Ishikawa (cell line): ENCODE results near the gene ID3.

ENCODE experiments used
- CEBPB ChIP-seq: IDR thresholded peaks from 2 replicates; pipeline ENCODE4 v1.6.1; 2012
- CREB1 ChIP-seq: IDR thresholded peaks from 2 replicates; pipeline ENCODE4 v1.6.1; 2012; ENCODE audit warnings: low read depth
- EGR1 ChIP-seq: IDR thresholded peaks from 2 replicates; pipeline ENCODE4 v1.6.1; 2012
- EP300 ChIP-seq: IDR thresholded peaks from 2 replicates; pipeline ENCODE4 v1.6.1; 2012; ENCODE audit warnings: borderline replicate concordance
- FOXM1 ChIP-seq: IDR thresholded peaks from 2 replicates; pipeline ENCODE4 v1.6.1; 2012; ENCODE audit warnings: low read depth, borderline replicate concordance
- NFIC ChIP-seq: IDR thresholded peaks from 2 replicates; pipeline ENCODE4 v1.6.1; 2012
- RAD21 ChIP-seq: IDR thresholded peaks from 2 replicates; pipeline ENCODE4 v1.6.1; 2012; ENCODE audit warnings: low read depth
- REST ChIP-seq: IDR thresholded peaks from 2 replicates; pipeline ENCODE4 v1.6.1; 2012; ENCODE audit warnings: low read depth, mild to moderate bottlenecking
- TAF1 ChIP-seq: IDR thresholded peaks from 2 replicates; pipeline ENCODE4 v1.6.1; 2012; ENCODE audit warnings: low read depth, mild to moderate bottlenecking
- TCF12 ChIP-seq: IDR thresholded peaks from 2 replicates; pipeline ENCODE4 v1.6.1; 2012; ENCODE audit warnings: low read depth
- TEAD4 ChIP-seq: IDR thresholded peaks from 2 replicates; pipeline ENCODE4 v1.6.1; 2012
- USF1 ChIP-seq: IDR thresholded peaks from 2 replicates; pipeline ENCODE4 v1.6.1; 2012
- YY1 ChIP-seq: IDR thresholded peaks from 2 replicates; pipeline ENCODE4 v1.6.1; 2012; ENCODE audit warnings: low read depth
- TF ChIP-seq, protein P1 (sequence below): IDR thresholded peaks from 2 replicates; pipeline ENCODE4 v1.6.1; 2012

Gene ID3

GRCh38 chr1:23543707-23544443 is 15.4 kb downstream of the ID3 start:
- TF ChIP-seq EGR1 (no peak), REST (no peak), USF1 (no peak), FOXM1 (no peak), RAD21 (no peak), EP300 (no peak), TCF12 (no peak), CREB1 (no peak), CEBPB (no peak), NFIC (no peak), YY1 (no peak), TEAD4 (no peak)
- TF ChIP-seq, protein P1, sequence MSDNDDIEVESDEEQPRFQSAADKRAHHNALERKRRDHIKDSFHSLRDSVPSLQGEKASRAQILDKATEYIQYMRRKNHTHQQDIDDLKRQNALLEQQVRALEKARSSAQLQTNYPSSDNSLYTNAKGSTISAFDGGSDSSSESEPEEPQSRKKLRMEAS: no peak

DNA sequence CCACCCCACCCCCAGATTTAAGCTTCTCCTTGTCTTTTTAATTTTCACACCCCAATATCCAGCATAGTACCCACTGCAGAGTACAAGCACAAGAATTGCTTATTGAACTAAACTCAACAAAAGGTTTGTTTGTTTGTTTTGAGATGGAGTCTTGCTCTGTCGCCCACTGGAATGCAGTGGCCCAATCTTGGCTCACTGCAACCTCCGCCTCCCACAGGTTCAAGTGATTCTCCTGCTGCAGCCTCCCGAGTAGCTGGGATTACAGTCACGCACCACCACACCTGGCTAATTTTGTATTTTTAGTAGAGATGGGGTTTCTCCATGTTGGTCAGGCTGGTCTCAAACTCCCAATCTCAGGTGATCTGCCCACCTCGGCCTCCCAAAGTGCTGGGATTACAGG is 16.4 kb downstream of the ID3 start:
- TF ChIP-seq TCF12 (peak; percentile 35; the same call in 1 of the 2 replicates), NFIC (peak; percentile 61), EP300 (0 out of 2 replicates have a peak, but pooled peaks have one; percentile 31), TEAD4 (peak; percentile 82), CEBPB (peak; percentile 9; the same call in 1 of the 2 replicates)

GRCh38 chr1:23539698-23540266 is 19.5 kb downstream of the ID3 start:
- TF ChIP-seq TCF12 (peak; percentile 51; the same call in 1 of the 2 replicates), CREB1 (peak; percentile 46), FOXM1 (no peak), USF1 (no peak), EP300 (no peak), RAD21 (peak; percentile 98), TAF1 (no peak), CEBPB (no peak)

- TF ChIP-seq TEAD4 (no peak), TAF1 (no peak), RAD21 (no peak), TCF12 (no peak), USF1 (no peak)
Observed at GRCh38 chr1:23537296-23537973, 21.9 kb downstream of the ID3 start.

GRCh38 chr1:23533246-23534023 is 25.9 kb downstream of the ID3 start:
- no peak for TF ChIP-seq USF1
- no peak for TF ChIP-seq RAD21
- TF ChIP-seq NFIC: no peak
- no peak for TF ChIP-seq YY1
- no peak for TF ChIP-seq CREB1
- TF ChIP-seq EGR1: no peak
- no peak for TF ChIP-seq REST
- no peak for TF ChIP-seq CEBPB
- TF ChIP-seq EP300: no peak
- TF ChIP-seq, protein P1: no peak
- no peak for TF ChIP-seq TEAD4
